ENCODE data around the gene TMCC1.
A peak's percentile ranks its signal among the peaks of the same experiment; 100 is the strongest.

Gene TMCC1

GRCh38 chr3:129795186-129796010, 98.1 kb downstream of the TMCC1 start:
- TF ChIP-seq ARNT (IDR thresholded peaks at IDR 0.05) (no peak), CTBP1 (IDR thresholded peaks at IDR 0.05; ENCODE audit: borderline replicate concordance) (no peak), NFRKB (IDR thresholded peaks at IDR 0.05) (no peak), ELF4 (IDR thresholded peaks at IDR 0.05) (no peak), LEF1 (IDR thresholded peaks at IDR 0.05; ENCODE audit: borderline replicate concordance) (no peak), BHLHE40 (IDR thresholded peaks at IDR 0.05; ENCODE audit: borderline replicate concordance) (no peak), FOXM1 (IDR thresholded peaks at IDR 0.05; ENCODE audit: borderline replicate concordance) (no peak), SP1 (IDR thresholded peaks at IDR 0.05) (no peak), PKNOX1 (IDR thresholded peaks at IDR 0.05) (no peak), HDGF (IDR thresholded peaks at IDR 0.05; ENCODE audit: borderline replicate concordance) (no peak), TARDBP (IDR thresholded peaks at IDR 0.05) (no peak), FOXK2 (IDR thresholded peaks at IDR 0.05) (no peak), FOXA1 (IDR thresholded peaks at IDR 0.05) (no peak), SUZ12 (IDR thresholded peaks at IDR 0.05) (no peak), L3MBTL2 (conservative IDR thresholded peaks at IDR 0.05) (no peak), ZNF384 (IDR thresholded peaks at IDR 0.05) (no peak)
- DNase-seq (ENCODE audit: extremely low spot score) = no peak
- CTCF ChIA-PET = no interaction called here
- POLR2A ChIA-PET = no interaction called here

GRCh38 chr3:129794311-129795185, 99.0 kb downstream of the TMCC1 start:
- POLR2A ChIA-PET = no interaction called here
- CTCF ChIA-PET = no interaction called here
- peak; percentile 30 for DNase-seq (ENCODE audit: extremely low spot score)
- TF ChIP-seq CTBP1 (IDR thresholded peaks at IDR 0.05; ENCODE audit: borderline replicate concordance) (no peak), ZNF384 (IDR thresholded peaks at IDR 0.05) (no peak), FOXA1 (IDR thresholded peaks at IDR 0.05) (no peak)

- TF ChIP-seq SP1 (IDR thresholded peaks at IDR 0.05) (no peak), NFRKB (IDR thresholded peaks at IDR 0.05) (no peak), L3MBTL2 (conservative IDR thresholded peaks at IDR 0.05) (no peak), PKNOX1 (IDR thresholded peaks at IDR 0.05) (no peak), FOXK2 (IDR thresholded peaks at IDR 0.05) (no peak), FOXA1 (IDR thresholded peaks at IDR 0.05) (no peak), LEF1 (IDR thresholded peaks at IDR 0.05; ENCODE audit: borderline replicate concordance) (no peak), ARNT (IDR thresholded peaks at IDR 0.05) (no peak), ELF4 (IDR thresholded peaks at IDR 0.05) (no peak), FOXM1 (IDR thresholded peaks at IDR 0.05; ENCODE audit: borderline replicate concordance) (no peak), ZNF384 (IDR thresholded peaks at IDR 0.05) (no peak), CTBP1 (IDR thresholded peaks at IDR 0.05; ENCODE audit: borderline replicate concordance) (no peak), SUZ12 (IDR thresholded peaks at IDR 0.05) (no peak), BHLHE40 (IDR thresholded peaks at IDR 0.05; ENCODE audit: borderline replicate concordance) (no peak), HDGF (IDR thresholded peaks at IDR 0.05; ENCODE audit: borderline replicate concordance) (no peak), TARDBP (IDR thresholded peaks at IDR 0.05) (no peak)
- DNase-seq (ENCODE audit: extremely low spot score) = no peak
- POLR2A ChIA-PET = no interaction called here
These were observed 99.6 kb downstream of the TMCC1 start for GRCh38 chr3:129793942-129794310.

GRCh38 chr3:129793319-129793718, 100.2 kb downstream of the TMCC1 start:
- DNase-seq (ENCODE audit: extremely low spot score) = no peak
- ChIA-PET POLR2A (no interaction called here), CTCF (no interaction called here)
- TF ChIP-seq PKNOX1 (IDR thresholded peaks at IDR 0.05) (no peak), ELF4 (IDR thresholded peaks at IDR 0.05) (no peak), TARDBP (IDR thresholded peaks at IDR 0.05) (no peak), ZNF384 (IDR thresholded peaks at IDR 0.05) (no peak), LEF1 (IDR thresholded peaks at IDR 0.05; ENCODE audit: borderline replicate concordance) (no peak), L3MBTL2 (conservative IDR thresholded peaks at IDR 0.05) (no peak), BHLHE40 (IDR thresholded peaks at IDR 0.05; ENCODE audit: borderline replicate concordance) (no peak), SUZ12 (IDR thresholded peaks at IDR 0.05) (no peak)

More at GRCh38 chr3:129793942-129794310, 99.6 kb downstream of the TMCC1 start:
- CTCF ChIA-PET = no interaction called here

GRCh38 chr3:129783470-129783869, 110.0 kb downstream of the TMCC1 start:
- no peak for DNase-seq (ENCODE audit: extremely low spot score)
- POLR2A ChIA-PET = no interaction called here
- CTCF ChIA-PET = no interaction called here
- TF ChIP-seq LEF1 (IDR thresholded peaks at IDR 0.05; ENCODE audit: borderline replicate concordance) (no peak), SP1 (IDR thresholded peaks at IDR 0.05) (no peak), FOXK2 (IDR thresholded peaks at IDR 0.05) (no peak), CTBP1 (IDR thresholded peaks at IDR 0.05; ENCODE audit: borderline replicate concordance) (no peak), FOXM1 (IDR thresholded peaks at IDR 0.05; ENCODE audit: borderline replicate concordance) (no peak), L3MBTL2 (conservative IDR thresholded peaks at IDR 0.05) (no peak), NFRKB (IDR thresholded peaks at IDR 0.05) (no peak), HDGF (IDR thresholded peaks at IDR 0.05; ENCODE audit: borderline replicate concordance) (no peak), BHLHE40 (IDR thresholded peaks at IDR 0.05; ENCODE audit: borderline replicate concordance) (no peak), TARDBP (IDR thresholded peaks at IDR 0.05) (no peak), SUZ12 (IDR thresholded peaks at IDR 0.05) (no peak)
